Uterine smooth muscle cell (primary cell): ENCODE results near the gene PTPRT. TPM values are rescaled to one million over a fixed set of nuclear protein-coding genes. Genes with fewer than 3 reads are reported as not detected.

ENCODE experiments used
- total RNA-seq: library from RNA; depleted of rRNA; stranded (reverse); fragments of >200 nt; gene quantifications from 2 replicates; pipeline ENCODE4 v1.2.3, GENCODE V29; 2014

Gene PTPRT
- under 0.01 TPM in 1 of 2 replicates, not detected in the other for total RNA-seq

GRCh38 chr20:43189554-43190331 is at the start of gene PTPRT:
Gene PTPRT (minus strand): TSS chr20:43189906. CDS start chr20:43189733, 173 bp downstream.

